GM19240 (cell line): ENCODE results near the gene PCDHA10.
"Not testable (repeated sequence)": the region's sequence is repeated elsewhere in the genome, so short reads cannot be mapped to it uniquely, and the experiment has no call there.

ENCODE experiments used
- DNase-seq: peaks from one replicate; pipeline ENCODE4 v3.0.0; 2011; ENCODE audit warnings: low spot score; ENCODE audit not compliant: insufficient read length

PCDHA10 gene

GRCh38 chr5:140855772-140856674 lies at the start of gene PCDHA10:
PCDHA10 (plus strand) TSS chr5:140855897; CDS start chr5:140856049, 152 bp downstream.
- DNase-seq, result no peak

- no peak for DNase-seq
Observed at GRCh38 chr5:140806834-140807775, 48.6 kb upstream of the PCDHA10 start, which contains the start of gene PCDHA4. PCDHA4 (plus strand) TSS chr5:140807068.

GRCh38 chr5:140808241-140808888 lies 47.3 kb upstream of the PCDHA10 start:
- not testable (repeated sequence) for DNase-seq

GRCh38 chr5:140808889-140809291 lies 46.8 kb upstream of the PCDHA10 start:
- DNase-seq, result no peak

GRCh38 chr5:140821375-140822280 lies 34.1 kb upstream of the PCDHA10 start, which contains the start of gene PCDHA5:
PCDHA5 (plus strand) TSS chr5:140821613.
- DNase-seq, result no peak

- no peak for DNase-seq
Observed at GRCh38 chr5:140822281-140822629, 33.4 kb upstream of the PCDHA10 start.

GRCh38 chr5:140822969-140823368 lies 32.7 kb upstream of the PCDHA10 start:
- not testable (repeated sequence) for DNase-seq

- no peak for DNase-seq
Observed at GRCh38 chr5:140823475-140823874, 32.2 kb upstream of the PCDHA10 start.

GRCh38 chr5:140827704-140828361 lies 27.9 kb upstream of the PCDHA10 start, which contains the start of gene PCDHA6:
PCDHA6 (plus strand) TSS chr5:140827960; CDS start chr5:140828092, 132 bp downstream.
- no peak for DNase-seq

GRCh38 chr5:140828362-140828737 lies 27.3 kb upstream of the PCDHA10 start:
- DNase-seq, result no peak

- DNase-seq, result not testable (repeated sequence)
Observed at GRCh38 chr5:140829511-140830501, 25.9 kb upstream of the PCDHA10 start.

GRCh38 chr5:140833993-140834392 lies 21.7 kb upstream of the PCDHA10 start, which contains the start of gene PCDHA7:
PCDHA7 (plus strand) TSS chr5:140834269; CDS start chr5:140834384, 115 bp downstream.
- DNase-seq, result no peak

GRCh38 chr5:140834439-140835008 lies 21.2 kb upstream of the PCDHA10 start:
- not testable (repeated sequence) for DNase-seq

GRCh38 chr5:140835622-140836510 lies 19.8 kb upstream of the PCDHA10 start:
- no peak for DNase-seq

GRCh38 chr5:140840978-140841962 lies 14.4 kb upstream of the PCDHA10 start, which contains the start of gene PCDHA8:
PCDHA8 (plus strand) TSS chr5:140841187; CDS start chr5:140841322, 135 bp downstream.
- no peak for DNase-seq
